ENCODE results near the gene SHOC2. TPM values are rescaled to one million over a fixed set of nuclear protein-coding genes. Genes with fewer than 3 reads are reported as not detected.

SHOC2 gene
- total RNA-seq, 1 experiment from 2014 or later, result 59.8 TPM

GRCh38 chr10:110992006-110992800 is 72.8 kb downstream of the SHOC2 start:
- no TSS peak for BruUV-seq (replicated peaks)
- H3K27ac Mint-ChIP-seq (ENCODE audit: low read depth, unreplicated experiment), result peak overlapping the region; percentile 31
- POLR2A ChIA-PET, result interaction anchor here (0.7 to 1.2 kb wide), 4 partner anchors 13 to 603 kb away, joined by 3 read pairs; no protein-coding TSS in a partner anchor
- no peak for DNase-seq (ENCODE audit: unreplicated experiment)
- H3K9me3 Mint-ChIP-seq (ENCODE audit: unreplicated experiment), result no peaks in the 10 kb centered on the region
- no peak overlapping the region for H3K4me3 Mint-ChIP-seq (ENCODE audit: unreplicated experiment)
- TF ChIP-seq CTCF (IDR thresholded peaks at IDR 0.05; ENCODE audit: unreplicated experiment), result no peak
- H3K4me1 Mint-ChIP-seq (ENCODE audit: insufficient read depth, unreplicated experiment), result peaks cover 25% of the 10 kb centered on the region
- peaks cover 13% of the 10 kb centered on the region for H3K36me3 Mint-ChIP-seq (ENCODE audit: insufficient read depth, unreplicated experiment)
- CTCF ChIA-PET, result interaction anchor here (0.6 kb wide), 3 partner anchors 286 to 1145 kb away, joined by 3 read pairs; no protein-coding TSS in a partner anchor
- no peaks in the 10 kb centered on the region for H3K27me3 Mint-ChIP-seq (ENCODE audit: insufficient read depth, unreplicated experiment)
- intact Hi-C loops (cut with micrococcal nuclease), result no loop called here

GRCh38 chr10:110993024-110993693 is 73.8 kb downstream of the SHOC2 start:
- H3K4me1 Mint-ChIP-seq (ENCODE audit: insufficient read depth, unreplicated experiment), result peaks cover 25% of the 10 kb centered on the region
- POLR2A ChIA-PET, result interaction anchor here (0.6 to 1.2 kb wide), 2 partner anchors 22 to 57 kb away, joined by 3 read pairs; no protein-coding TSS in a partner anchor
- H3K4me3 Mint-ChIP-seq (ENCODE audit: unreplicated experiment), result no peak overlapping the region
- H3K27ac Mint-ChIP-seq (ENCODE audit: low read depth, unreplicated experiment), result peak overlapping the region; percentile 31
- CTCF ChIA-PET, result interaction anchor here (0.6 kb wide), 1 partner anchor 30 kb away, joined by 3 read pairs; no protein-coding TSS in a partner anchor
- TF ChIP-seq CTCF (IDR thresholded peaks at IDR 0.05; ENCODE audit: unreplicated experiment), result no peak
- no peaks in the 10 kb centered on the region for H3K9me3 Mint-ChIP-seq (ENCODE audit: unreplicated experiment)
- peak; percentile 46 for DNase-seq (ENCODE audit: unreplicated experiment)
- peaks cover 14% of the 10 kb centered on the region for H3K36me3 Mint-ChIP-seq (ENCODE audit: insufficient read depth, unreplicated experiment)
- no peaks in the 10 kb centered on the region for H3K27me3 Mint-ChIP-seq (ENCODE audit: insufficient read depth, unreplicated experiment)
- intact Hi-C loops (cut with micrococcal nuclease), result no loop called here
- no TSS peak for BruUV-seq (replicated peaks)

- no peak for DNase-seq (ENCODE audit: unreplicated experiment)
- TF ChIP-seq CTCF (IDR thresholded peaks at IDR 0.05; ENCODE audit: unreplicated experiment), result no peak
- H3K9me3 Mint-ChIP-seq (ENCODE audit: unreplicated experiment), result no peaks in the 10 kb centered on the region
- H3K36me3 Mint-ChIP-seq (ENCODE audit: insufficient read depth, unreplicated experiment), result peaks cover 17% of the 10 kb centered on the region
- POLR2A ChIA-PET, result interaction anchor here (0.7 kb wide), 1 partner anchor 471 kb away, joined by 3 read pairs; no protein-coding TSS in a partner anchor
- CTCF ChIA-PET, result interaction anchor here (0.6 kb wide), 2 partner anchors 80 to 251 kb away, joined by 3 to 4 read pairs; no protein-coding TSS in a partner anchor
- no peaks in the 10 kb centered on the region for H3K27me3 Mint-ChIP-seq (ENCODE audit: insufficient read depth, unreplicated experiment)
- BruUV-seq (replicated peaks), result no TSS peak
- H3K27ac Mint-ChIP-seq (ENCODE audit: low read depth, unreplicated experiment), result no peak overlapping the region
- peaks cover 12% of the 10 kb centered on the region for H3K4me1 Mint-ChIP-seq (ENCODE audit: insufficient read depth, unreplicated experiment)
- H3K4me3 Mint-ChIP-seq (ENCODE audit: unreplicated experiment), result no peak overlapping the region
- intact Hi-C loops (cut with micrococcal nuclease), result no loop called here
These were observed 75.1 kb downstream of the SHOC2 start for GRCh38 chr10:110994406-110995086.
